Stimulated activated CD4-positive, alpha-beta T cell treated with anti-CD3 and anti-CD28 coated beads, TNF-alpha, amount 100 ng/mL, for 1 hour (primary cell): ENCODE results near the gene VSIR.
A peak's percentile ranks its signal among the peaks of the same experiment; 100 is the strongest.

Experiments
- DNase-seq, 3 donors: peaks; one replicate each; pipeline ENCODE4 v3.0.0-alpha.2; 2020; ENCODE audit warnings: low read depth in 3 of 3, low spot score in 1 of 3

VSIR gene

GRCh38 chr10:71734797-71735196 is 38.5 kb downstream of the VSIR start:
- DNase-seq = no peak

DNA sequence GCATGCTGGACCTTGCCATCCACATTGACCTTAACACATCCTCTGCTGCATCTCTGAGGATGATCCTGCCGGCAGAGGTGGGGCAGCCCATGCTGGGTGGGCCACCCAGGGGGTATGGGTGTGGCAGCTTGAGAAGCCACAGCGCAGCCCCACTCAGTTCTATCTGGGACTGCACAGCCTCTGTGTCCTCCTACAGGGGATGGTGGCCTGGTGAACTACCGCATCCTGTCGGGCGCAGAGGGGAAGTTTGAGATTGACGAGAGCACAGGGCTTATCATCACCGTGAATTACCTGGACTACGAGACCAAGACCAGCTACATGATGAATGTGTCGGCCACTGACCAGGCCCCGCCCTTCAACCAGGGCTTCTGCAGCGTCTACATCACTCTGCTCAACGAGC is 41.5 kb downstream of the VSIR start:
- no peak for DNase-seq

DNA sequence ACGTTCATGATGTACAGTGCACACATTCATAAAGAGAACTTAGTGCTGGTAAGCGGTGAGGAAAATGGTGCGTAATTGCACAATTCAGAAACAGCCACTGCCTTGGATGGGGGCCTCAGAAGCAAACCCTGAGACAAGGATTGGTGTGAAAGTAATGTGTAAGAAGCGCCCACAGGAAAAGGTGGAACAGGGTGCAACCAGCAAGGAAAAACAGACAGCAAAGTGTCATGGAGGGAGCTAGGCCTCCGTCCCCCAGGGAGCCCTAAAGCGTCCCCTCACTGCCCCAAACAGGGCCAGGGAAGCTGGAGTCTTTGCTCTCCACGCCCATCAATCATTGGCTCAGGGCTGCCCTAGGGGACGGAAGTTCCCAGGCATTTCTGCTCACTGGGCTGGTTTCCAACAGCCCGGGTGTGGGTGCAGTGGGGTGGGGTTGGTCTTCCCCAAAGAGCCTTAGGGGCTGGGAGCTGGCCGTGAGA is 44.1 kb downstream of the VSIR start:
- no peak for DNase-seq

- peak in 2 of 3 donors; percentile 40 to 43 for DNase-seq
These were observed 45.3 kb downstream of the VSIR start for GRCh38 chr10:71727738-71728737.

DNA sequence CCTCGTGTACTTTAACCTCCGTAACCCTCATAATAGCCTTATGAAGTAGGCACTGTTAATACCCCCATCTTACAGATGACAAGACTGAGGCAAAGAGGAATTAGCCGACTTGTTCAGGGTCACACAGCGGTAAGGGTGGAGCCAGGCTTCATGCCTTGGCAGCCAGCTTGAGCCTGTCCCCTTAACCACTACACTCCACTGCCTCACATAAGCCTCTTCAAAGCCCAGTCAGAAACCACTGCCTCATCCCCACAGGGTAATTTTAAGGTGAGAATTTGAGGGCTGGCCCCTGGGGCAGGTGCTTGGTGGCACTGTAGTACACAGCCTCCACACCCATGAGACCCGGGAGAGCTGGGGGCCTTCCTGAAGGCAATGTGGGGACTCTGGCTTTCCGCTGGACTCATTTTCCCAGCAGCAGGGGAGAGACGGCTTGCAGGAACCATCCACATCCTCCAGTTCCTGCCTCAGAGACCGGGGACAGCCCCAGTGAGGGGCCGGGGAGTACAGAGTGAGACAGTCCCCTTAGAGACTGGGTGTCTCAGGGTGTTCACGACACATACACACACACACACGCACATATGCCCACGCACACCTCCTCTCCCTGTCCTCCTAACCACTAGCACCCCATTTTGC is 46.1 kb downstream of the VSIR start:
- peak in 1 of 3 donors; percentile 41 for DNase-seq

GRCh38 chr10:71726580-71727104 is 46.7 kb downstream of the VSIR start:
- DNase-seq = no peak

DNA sequence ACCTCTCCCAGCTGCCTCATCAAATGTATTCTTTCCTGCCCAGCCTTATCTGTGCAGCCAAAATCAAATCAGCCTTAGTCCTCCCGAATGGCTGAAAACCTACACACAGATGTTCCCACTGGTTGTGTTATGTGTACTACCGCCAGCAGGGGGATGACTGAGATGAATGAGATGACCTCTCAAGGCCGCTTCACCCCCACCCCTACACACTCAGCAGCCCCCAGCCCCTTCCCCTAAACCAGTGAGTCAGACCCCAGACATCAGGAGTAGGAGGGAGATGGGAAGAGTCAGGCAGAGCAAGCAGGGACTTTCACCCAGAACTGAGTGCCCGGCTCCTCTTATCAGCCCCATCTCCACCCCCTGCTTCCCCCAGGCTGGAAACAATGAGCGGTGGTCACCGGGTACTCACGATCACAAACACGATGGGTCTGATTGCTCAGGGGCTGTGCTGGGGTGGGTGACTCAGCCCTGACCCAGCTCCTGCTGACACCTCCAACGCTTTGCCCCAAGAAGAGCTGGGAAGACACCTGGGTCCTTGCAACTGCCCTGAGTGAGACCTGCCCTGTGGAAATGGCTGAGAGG is 47.2 kb downstream of the VSIR start:
- peak in 2 of 3 donors; percentile 40 to 56 for DNase-seq

DNA sequence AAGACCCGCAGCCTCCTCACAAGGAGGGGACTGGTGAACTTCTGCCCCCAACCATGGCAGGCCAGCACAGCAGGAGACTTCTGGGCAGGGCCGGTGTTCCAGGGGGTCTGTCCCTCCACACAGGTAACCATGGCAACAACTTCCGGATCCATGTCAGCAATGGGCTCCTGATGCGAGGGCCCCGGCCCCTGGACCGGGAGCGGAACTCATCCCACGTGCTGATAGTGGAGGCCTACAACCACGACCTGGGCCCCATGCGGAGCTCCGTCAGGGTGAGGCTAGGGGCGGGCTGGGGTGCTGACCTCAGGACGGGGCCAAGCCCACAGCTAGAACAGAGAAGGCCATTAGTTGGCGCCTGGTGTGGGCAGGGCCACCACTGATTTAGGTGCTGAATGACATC is 48.1 kb downstream of the VSIR start:
- DNase-seq = no peak

GRCh38 chr10:71724539-71724938 is 48.8 kb downstream of the VSIR start:
- DNase-seq = no peak

- no peak for DNase-seq
These were observed 50.0 kb downstream of the VSIR start for GRCh38 chr10:71723311-71723710.

DNA sequence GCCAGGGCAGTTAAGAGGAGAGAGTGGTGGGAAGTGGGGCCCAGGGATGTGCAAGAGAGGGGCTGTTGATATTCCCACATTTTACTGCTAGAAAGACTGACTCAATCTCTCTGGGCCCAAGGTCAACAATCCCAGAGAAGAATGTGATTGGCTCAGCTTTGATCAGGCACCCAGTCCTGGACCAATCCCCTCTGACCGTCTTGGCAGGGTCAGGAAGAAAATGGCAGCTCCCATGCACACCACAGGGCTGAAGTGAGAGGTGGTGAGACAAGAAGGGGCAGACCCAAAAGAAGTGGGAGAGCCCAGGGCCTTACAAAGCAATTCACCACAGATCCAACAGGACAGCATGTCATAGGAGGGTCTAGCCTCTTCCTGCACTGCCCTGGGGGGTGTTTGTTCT is 50.5 kb downstream of the VSIR start:
- DNase-seq = no peak

- no peak for DNase-seq
These were observed 52.0 kb downstream of the VSIR start for GRCh38 chr10:71721313-71721712.

DNA sequence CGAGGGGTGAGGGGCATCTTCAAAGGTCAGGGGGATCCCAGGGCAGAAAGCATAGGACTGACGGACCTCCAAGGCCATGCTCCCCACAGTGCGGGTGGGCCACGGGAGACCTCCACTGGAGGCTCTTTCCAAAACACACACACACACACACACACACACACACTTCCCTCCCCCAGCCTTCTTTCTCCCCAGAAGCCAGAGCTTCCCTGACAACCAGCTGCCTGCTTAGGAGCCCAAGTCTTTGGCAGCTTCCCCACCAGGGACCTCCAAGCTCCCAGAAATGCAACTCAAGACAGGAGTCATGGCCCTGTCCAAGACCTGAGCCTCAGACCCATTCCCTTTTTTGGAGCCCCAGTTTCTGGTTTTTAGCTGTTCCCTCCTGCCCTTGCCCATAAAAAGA is 53.0 kb downstream of the VSIR start:
- DNase-seq = no peak

- DNase-seq = no peak
These were observed 53.7 kb downstream of the VSIR start, which contains the start of gene C10orf105 for GRCh38 chr10:71719464-71720201. Gene C10orf105 (minus strand): TSS chr10:71719778. CDS start chr10:71716337, 3,441 bp downstream.

DNA sequence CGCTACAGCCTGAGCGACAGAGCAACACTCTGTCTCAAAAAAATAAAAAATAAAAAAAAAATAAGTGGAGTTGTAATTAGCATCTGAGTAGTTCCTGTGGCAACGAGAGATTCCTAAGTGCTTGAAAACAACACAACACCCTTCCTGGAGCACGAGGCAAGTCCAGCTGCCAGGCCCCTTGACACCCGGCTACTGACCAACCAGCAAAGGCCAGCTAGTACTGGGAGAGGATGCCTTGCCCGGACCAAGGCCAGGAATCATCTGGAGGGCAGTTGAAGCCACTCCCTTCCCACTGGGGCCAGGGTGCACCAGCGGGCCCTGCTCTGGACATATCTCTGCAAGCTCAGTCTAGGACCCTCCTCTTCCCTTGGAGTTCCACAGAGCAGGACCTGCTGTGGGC is 54.3 kb downstream of the VSIR start:
- DNase-seq = no peak

DNA sequence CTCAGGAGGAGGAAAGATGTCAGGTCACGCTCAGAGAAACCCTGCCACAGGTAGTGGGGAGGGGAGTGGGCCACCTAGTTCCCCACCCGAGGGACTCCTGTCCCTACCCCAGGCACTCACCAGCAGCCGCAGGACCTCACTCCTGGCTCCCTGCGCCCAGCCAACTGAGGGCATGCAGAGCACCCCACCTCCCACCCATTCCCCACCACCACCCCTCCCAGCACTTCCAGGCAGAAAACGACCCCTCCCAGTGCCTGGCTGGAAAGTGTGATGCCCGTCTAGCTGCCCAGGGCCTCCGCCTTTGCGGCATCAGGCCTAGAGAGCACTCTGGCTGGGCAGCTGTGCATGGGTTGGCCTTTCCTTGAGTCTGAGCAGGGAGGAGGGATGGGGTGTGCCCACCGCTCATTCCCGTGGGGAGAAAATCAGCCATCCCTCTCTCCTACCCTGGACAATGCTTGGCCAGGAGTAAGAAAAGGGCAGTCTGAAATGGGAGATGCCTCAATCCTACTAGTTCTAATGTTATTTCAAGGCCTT is 55.1 kb downstream of the VSIR start:
- no peak for DNase-seq

DNA sequence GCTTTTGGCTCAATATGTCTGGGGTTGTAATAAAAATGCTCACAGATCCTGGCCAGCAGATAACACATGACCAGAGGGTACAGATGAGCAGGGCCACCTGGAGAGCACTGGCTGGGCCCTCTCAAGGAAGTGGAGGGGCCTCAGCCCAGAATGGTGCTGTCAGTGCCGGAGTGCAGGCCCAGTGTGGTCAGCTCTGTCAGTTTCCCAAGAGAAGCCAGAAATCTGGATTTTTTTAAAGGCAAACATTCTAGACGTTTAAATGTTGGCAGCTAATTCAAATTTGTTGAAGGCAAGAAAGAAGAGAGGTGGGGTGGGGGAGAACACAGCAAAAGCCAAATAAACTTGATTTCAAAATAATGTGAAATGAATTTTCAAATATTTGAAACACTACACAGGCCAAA is 55.8 kb downstream of the VSIR start:
- DNase-seq = no peak

DNA sequence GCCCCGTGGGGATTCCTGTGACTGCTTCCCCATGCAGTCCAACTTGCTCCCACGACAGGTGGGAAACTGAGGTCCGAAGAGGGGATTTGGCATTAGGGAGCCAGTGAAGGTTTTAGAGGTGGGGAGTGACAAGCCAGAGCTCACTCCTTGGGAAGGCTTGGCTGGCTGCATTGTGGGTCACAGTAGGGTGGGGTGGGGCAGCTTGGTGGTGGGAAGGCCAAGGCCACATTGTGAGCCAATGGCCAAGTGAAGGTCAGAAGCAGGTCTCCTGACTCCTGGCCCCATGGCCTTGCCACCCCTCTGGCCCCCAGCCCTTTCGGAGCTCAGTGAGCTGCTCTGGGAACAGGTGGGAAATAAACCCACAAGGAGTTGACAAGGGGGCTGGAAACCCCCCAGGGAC is 56.3 kb downstream of the VSIR start:
- DNase-seq = no peak

DNA sequence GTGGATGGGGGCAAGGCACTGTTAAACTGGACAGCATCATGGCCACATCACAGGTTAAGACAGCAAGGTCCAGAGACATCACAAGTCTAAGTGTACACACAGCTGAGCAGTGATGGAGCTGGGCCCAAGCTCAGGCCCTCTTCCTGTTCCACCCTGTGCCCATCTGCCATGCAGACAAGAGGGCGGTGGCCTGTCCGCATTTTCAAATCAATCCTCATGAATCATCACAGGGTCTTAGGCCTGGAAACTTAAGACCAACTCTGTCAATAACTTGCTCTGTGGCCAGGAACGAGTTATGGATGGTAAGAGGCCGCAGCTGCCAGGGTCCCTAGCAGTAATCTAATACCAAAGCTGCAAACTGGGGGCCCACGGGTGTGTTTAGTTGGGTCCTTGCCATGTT is 56.9 kb downstream of the VSIR start:
- DNase-seq = no peak

DNA sequence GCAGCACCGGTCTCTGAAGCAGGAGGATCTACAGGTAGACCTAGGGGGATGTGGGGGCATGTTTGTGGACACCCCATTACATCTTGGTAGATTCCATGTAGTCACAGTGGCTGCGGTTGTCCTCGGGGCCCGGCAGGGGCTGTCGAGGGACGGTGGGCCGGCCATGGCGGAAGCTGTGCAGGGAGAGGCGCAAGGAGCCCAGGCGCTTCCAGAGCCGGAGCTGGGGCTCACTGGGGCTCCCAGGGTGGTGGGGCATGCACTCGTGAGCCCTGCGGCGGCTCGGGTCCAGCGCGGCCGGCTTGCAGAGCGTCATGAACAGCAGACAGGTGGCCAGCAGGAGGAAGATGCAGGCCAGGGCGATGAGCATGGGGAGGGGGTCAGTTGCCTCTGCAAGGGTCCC is 57.5 kb downstream of the VSIR start:
- no peak for DNase-seq

DNA sequence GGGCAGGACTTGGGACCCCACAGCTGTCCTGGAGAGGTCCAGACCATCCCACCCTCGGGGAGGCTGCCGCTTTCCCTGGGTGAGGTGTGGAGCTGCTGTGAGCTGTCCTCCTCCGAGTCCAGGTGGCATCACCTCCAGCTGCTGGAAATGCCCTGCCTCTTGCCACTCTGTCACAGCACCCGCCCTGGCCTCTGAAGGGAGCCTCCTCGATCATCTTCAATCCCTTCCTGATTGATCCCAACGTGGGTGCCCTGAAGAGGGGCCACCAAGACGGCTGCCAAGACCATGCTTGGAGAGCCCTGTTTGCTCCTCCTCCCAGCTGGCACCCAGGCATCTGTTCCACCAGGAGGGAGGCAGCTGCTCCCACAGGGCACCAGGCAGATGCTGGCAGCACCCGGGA is 58.3 kb downstream of the VSIR start:
- DNase-seq = no peak
